BLaER1 treated with 17β-estradiol and CSF1 and Interleukin-3, amounts not matched to agents 10 nM and 100 nM (cell line): ENCODE data around the gene SERINC3.

ENCODE experiments used
- H3K27ac ChIP-seq, 11 experiments: shearing (Covaris generic); formaldehyde crosslinking; 2 replicates each; pipeline ENCODE4 v1.8.1; 2022
- H3K27me3 ChIP-seq, 11 experiments: shearing (Covaris generic); formaldehyde crosslinking; 2 replicates each; pipeline ENCODE4 v1.8.1; 2022
- H3K36me3 ChIP-seq, 11 experiments: shearing (Covaris generic); formaldehyde crosslinking; 2 replicates each; pipeline ENCODE4 v1.8.1; 2022
- H3K4me1 ChIP-seq, 10 experiments: shearing (Covaris generic); formaldehyde crosslinking; 2 replicates each; pipeline ENCODE4 v1.8.1; 2022
- H3K4me2 ChIP-seq, 11 experiments: shearing (Covaris generic); formaldehyde crosslinking; 2 replicates each; pipeline ENCODE4 v1.8.1; 2022
- H3K4me3 ChIP-seq, 10 experiments: shearing (Covaris generic); formaldehyde crosslinking; 2 replicates each; pipeline ENCODE4 v1.8.1; 2022
- H3K9ac ChIP-seq, 11 experiments: shearing (Covaris generic); formaldehyde crosslinking; 2 replicates each; pipeline ENCODE4 v1.8.1; 2022
- H3K9me3 ChIP-seq, 11 experiments: shearing (Covaris generic); formaldehyde crosslinking; replicated peaks in 1 of 11; 2 replicates each; pipeline ENCODE4 v1.8.1; 2022
- H4K20me1 ChIP-seq, 11 experiments: shearing (Covaris generic); formaldehyde crosslinking; 2 replicates each; pipeline ENCODE4 v1.8.1; 2022
- Cebpa-rat ChIP-seq, 11 experiments: shearing (Covaris generic); IDR thresholded peaks; 2 replicates each; pipeline ENCODE4 v1.8.1; 2022

SERINC3 gene

DNA sequence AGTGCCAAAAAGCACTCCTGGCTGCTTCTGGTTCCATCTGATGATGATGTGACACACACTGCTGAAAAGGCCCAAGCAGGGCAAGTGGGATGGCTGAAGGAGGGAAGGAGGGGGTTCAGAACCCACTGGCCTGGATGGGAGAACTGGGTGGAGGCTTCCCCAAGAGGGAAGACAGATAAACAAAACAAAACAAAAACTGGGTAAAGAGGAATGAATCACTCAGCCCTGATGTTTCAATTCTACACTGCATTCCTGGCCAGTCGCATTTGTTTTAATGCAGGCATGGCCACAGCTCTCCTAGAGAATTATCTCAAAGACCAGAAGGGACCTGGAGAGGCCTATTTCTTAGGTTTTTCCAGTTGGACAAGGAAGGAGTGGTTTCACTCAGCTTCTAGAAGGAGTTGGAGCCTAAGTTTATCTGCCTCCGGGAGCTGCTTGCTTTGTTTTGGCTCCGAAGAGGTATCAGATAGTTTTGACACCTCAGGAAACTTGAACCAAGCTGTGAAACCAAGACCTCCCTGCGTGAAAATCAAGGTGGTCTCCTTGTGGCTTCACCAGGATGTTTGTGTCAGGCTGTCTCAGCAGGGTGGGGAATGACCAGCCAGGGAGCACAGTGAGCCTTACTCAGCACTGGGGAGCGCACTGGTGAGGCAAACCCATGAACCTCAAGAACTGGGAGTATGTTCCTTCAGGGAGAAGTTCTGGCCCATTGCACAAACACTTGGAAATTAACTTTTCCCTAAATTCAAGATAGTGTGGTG is 30.1 kb downstream of the SERINC3 start:
- Histone ChIP-seq H3K9ac (no peak overlapping the region; a peak in 1 of 22 replicates), H3K4me1 (peaks cover 0 to 15% (median 5%) of the 10 kb centered on the region in 10 experiments; a peak in 12 of 20 replicates), H3K4me3 (no peak overlapping the region), H3K36me3 (peaks cover 95 to 100% (median 99%) of the 10 kb centered on the region in 11 experiments), H3K27me3 (no peaks in the 10 kb centered on the region), H4K20me1 (peaks cover 0 to 29% (median 8%) of the 10 kb centered on the region in 11 experiments; a peak in 11 of 22 replicates), H3K4me2 (no peak overlapping the region), H3K27ac (peak overlapping the region in 1 of 11 experiments; percentile 22; a peak in 1 of 22 replicates), H3K9me3 (no peaks in the 10 kb centered on the region)
- no peak for TF ChIP-seq Cebpa-rat (IDR thresholded peaks at IDR 0.05)

DNA sequence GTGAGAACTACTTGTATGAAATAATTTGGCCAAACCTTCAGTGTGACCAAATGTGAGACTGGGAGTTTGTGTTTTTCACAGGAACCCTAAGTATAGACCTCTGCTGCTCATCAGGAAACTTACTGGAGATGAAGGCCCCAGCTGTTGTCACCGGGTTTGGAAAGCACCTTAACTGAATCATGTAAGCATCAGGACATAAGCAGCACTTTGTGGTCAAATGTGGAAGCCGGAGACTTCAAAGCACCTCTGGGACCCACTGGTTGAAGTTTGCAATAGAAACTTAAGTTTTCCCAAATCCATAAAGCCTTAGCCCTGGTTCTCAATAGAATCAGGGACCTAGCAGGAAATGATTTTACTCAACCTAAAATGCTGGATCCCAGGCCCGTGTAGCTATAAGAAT is 31.9 kb downstream of the SERINC3 start:
- Histone ChIP-seq H3K9me3 (no peaks in the 10 kb centered on the region), H3K36me3 (peaks cover 87 to 100% (median 99%) of the 10 kb centered on the region in 11 experiments), H3K9ac (no peak overlapping the region), H3K4me1 (no peaks in the 10 kb centered on the region), H3K27me3 (no peaks in the 10 kb centered on the region), H3K4me3 (no peak overlapping the region), H3K27ac (no peak overlapping the region), H4K20me1 (peaks cover 0 to 17% (median 5%) of the 10 kb centered on the region in 11 experiments; a peak in 11 of 22 replicates), H3K4me2 (no peak overlapping the region)
- no peak for TF ChIP-seq Cebpa-rat (IDR thresholded peaks at IDR 0.05)

DNA sequence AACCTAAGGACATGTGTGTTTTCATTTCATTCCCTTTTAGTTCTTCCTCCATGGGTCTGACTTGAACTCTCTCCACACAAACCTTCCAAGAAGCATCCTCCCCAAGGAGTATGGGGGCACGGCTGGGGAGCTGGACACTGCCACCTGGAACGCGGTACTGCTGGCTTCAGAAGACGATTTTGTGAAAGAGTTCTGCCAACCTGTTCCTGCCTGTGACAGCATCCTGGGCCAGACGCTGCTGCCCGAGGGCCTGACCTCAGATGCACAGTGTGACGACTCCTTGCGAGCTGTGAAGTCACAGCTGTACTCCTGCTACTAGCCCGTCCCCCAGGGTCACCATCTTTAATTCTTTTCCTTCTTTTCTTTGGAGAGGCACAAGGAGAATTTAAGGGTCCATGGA is 32.6 kb downstream of the SERINC3 start:
- Histone ChIP-seq H3K4me2 (no peak overlapping the region), H3K4me3 (no peak overlapping the region), H3K9ac (no peak overlapping the region), H4K20me1 (peaks cover 0 to 11% (median 0%) of the 10 kb centered on the region in 11 experiments; a peak in 7 of 22 replicates), H3K36me3 (peaks cover 87 to 100% (median 99%) of the 10 kb centered on the region in 11 experiments), H3K9me3 (no peaks in the 10 kb centered on the region), H3K27ac (no peak overlapping the region), H3K4me1 (no peaks in the 10 kb centered on the region), H3K27me3 (no peaks in the 10 kb centered on the region)
- TF ChIP-seq Cebpa-rat (IDR thresholded peaks at IDR 0.05): no peak

DNA sequence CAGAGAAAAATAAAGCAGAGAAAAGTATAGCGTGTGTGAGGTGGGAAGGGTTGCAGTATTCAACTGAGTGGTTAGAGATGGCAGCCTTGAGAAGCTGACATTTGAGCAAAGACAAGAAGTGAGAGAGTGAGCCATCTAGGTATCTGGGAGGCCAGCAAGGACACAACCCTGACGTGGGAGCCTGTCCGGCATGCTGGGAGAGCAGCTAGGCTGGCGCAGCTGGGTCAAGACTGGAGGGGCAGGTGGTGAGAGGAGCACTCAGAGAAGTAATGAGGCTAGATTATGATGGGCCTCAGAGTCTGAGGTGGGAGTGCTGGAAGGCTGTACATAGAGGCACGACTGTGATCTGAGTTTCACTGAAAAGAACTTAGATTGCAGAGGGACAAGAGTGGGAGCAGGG is 33.3 kb downstream of the SERINC3 start:
- Histone ChIP-seq H4K20me1 (peaks cover 0 to 8% (median 0%) of the 10 kb centered on the region in 11 experiments; a peak in 5 of 22 replicates), H3K4me1 (no peaks in the 10 kb centered on the region), H3K4me2 (no peak overlapping the region), H3K27me3 (no peaks in the 10 kb centered on the region), H3K9ac (no peak overlapping the region), H3K4me3 (no peak overlapping the region), H3K27ac (no peak overlapping the region), H3K9me3 (no peaks in the 10 kb centered on the region), H3K36me3 (peaks cover 86 to 100% (median 99%) of the 10 kb centered on the region in 11 experiments)
- no peak for TF ChIP-seq Cebpa-rat (IDR thresholded peaks at IDR 0.05)

DNA sequence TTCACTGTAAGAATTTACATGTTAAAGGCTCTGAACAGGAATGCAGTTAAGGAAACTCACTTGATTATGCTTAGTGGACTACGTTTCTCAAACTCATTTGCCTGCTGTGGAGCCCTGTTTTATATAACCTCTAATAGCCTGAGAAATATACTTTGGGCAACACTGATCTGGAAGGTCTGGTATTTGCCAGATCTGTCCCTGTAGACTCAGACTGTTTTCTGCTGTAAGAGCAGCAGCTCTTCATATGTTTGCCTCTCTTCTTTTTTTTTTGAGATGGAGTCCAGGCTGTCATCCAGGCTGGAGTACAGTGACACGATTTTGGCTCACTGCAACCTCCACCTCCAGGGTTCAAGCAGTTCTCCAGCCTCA is 36.1 kb downstream of the SERINC3 start:
- no peak overlapping the region for H3K9ac ChIP-seq
- H3K4me3 ChIP-seq: no peak overlapping the region
- H3K9me3 ChIP-seq: no peaks in the 10 kb centered on the region
- H3K4me1 ChIP-seq: peaks cover 0 to 8% (median under 1%) of the 10 kb centered on the region in 10 experiments; a peak in 9 of 20 replicates
- no peak overlapping the region for H3K4me2 ChIP-seq
- no peak overlapping the region for H3K27ac ChIP-seq
- H3K27me3 ChIP-seq: no peaks in the 10 kb centered on the region
- no peaks in the 10 kb centered on the region; a peak in 1 of 22 replicates for H4K20me1 ChIP-seq
- no peak for TF ChIP-seq Cebpa-rat (IDR thresholded peaks at IDR 0.05)
- peaks cover 78 to 98% (median 95%) of the 10 kb centered on the region in 11 experiments for H3K36me3 ChIP-seq

DNA sequence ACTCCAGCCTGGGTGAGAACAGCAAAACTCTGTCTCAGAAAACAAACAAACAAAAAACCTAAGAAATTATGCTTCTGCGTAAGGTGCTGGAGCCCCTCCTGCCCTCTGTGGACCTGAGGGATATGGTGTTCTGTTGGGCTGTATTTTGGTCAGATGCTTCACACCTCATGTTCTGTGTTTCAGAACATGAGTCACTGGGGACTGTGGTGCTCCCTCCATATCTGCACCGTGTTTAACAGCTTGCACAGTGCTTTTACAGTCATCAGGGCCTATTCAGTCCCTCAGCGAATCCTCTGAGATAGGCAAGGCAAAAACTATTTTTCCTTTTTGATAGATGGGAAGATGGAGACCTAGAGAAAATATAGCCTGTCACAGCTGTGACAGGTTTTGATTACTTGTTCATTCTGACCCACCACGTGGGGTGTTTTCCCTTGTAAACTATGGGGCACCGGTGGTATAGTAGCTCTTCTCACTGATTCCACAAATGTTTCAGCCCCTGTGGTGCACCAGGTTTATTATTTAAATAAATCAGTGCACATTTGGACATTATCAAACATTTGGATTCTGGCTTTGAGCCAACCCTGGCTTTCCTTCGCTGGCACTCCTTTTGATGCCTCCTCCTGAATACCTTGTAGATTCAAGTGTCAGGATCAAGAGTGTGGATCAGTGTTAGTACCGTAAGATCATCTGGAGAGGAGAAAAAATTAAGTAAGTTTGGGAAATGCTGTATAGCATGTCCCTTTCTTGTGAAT is 36.6 kb downstream of the SERINC3 start:
- Histone ChIP-seq H3K27ac (no peak overlapping the region), H3K4me3 (no peak overlapping the region), H3K9me3 (no peaks in the 10 kb centered on the region), H3K36me3 (peaks cover 79 to 98% (median 95%) of the 10 kb centered on the region in 11 experiments), H4K20me1 (peaks cover 0 to 1% (median 0%) of the 10 kb centered on the region in 11 experiments; a peak in 4 of 22 replicates), H3K9ac (no peak overlapping the region), H3K4me1 (peaks cover under 1 to 14% (median 7%) of the 10 kb centered on the region in 10 experiments; a peak in 18 of 20 replicates), H3K4me2 (no peak overlapping the region), H3K27me3 (no peaks in the 10 kb centered on the region)
- no peak for TF ChIP-seq Cebpa-rat (IDR thresholded peaks at IDR 0.05)

DNA sequence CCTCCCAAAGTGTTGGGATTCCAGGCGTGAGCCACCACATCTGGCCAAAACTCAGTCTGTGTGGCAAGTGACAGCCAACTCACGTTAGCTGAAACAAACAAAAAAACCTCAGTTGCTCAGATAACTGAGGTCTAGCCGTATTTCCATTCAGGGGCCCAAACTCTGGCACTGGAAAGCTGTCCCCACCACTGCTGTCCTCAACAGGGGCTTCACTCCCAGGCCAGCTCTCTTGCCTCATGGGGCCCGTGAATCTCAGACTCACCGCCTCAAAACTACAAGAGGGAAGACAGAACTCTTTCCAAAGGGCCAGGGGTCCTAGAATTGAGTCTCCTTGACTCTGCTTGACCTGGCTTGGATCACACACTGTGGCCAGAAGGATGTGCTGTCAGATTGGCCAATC is 38.8 kb downstream of the SERINC3 start:
- peaks cover 13 to 33% (median 27%) of the 10 kb centered on the region in 10 experiments for H3K4me1 ChIP-seq
- no peaks in the 10 kb centered on the region for H3K27me3 ChIP-seq
- TF ChIP-seq Cebpa-rat (IDR thresholded peaks at IDR 0.05): no peak
- H3K4me2 ChIP-seq: no peak overlapping the region
- no peaks in the 10 kb centered on the region for H3K9me3 ChIP-seq
- H3K9ac ChIP-seq: no peak overlapping the region
- peaks cover 0 to 6% (median 0%) of the 10 kb centered on the region in 11 experiments; a peak in 4 of 22 replicates for H4K20me1 ChIP-seq
- H3K4me3 ChIP-seq: no peak overlapping the region
- H3K27ac ChIP-seq: no peak overlapping the region; a peak in 1 of 22 replicates
- H3K36me3 ChIP-seq: peaks cover 60 to 80% (median 77%) of the 10 kb centered on the region in 11 experiments

DNA sequence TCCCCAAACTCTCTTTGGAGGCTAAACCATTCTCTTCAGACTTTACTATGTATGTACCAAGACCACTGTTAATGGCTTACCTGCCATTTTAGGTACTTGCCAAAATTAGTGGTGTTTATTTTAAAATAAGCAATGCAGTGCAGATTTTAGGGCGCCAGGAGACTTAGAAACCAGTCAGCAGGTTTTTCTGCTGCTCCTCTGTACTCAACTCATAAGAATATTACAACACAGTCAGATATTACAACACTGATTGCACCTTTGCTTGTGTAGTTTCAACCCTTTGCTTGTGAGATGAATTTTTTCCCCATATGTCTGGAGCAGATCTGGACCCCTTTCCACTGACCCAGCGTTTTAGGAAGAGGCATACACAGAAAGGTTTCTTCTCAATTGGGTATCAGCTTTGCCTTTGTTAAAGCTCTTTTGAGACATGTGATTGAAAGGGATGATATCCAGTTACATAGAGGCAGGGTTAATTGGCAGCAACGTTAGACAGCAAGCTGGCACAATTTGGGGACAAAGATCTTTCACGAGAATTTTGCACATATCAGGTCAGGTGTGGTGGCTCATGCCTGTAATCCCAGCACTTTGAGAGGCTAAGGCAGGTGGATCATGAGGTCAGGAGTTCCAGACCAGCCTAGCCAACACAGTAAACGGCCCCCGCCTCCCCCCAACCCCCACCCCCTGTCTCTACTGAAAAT is 40.0 kb downstream of the SERINC3 start:
- H3K4me1 ChIP-seq: peaks cover 16 to 46% (median 38%) of the 10 kb centered on the region in 10 experiments
- no peaks in the 10 kb centered on the region for H3K9me3 ChIP-seq
- H3K36me3 ChIP-seq: peaks cover 48 to 68% (median 65%) of the 10 kb centered on the region in 11 experiments
- H3K27ac ChIP-seq: peak overlapping the region in 1 of 11 experiments; percentile 77; a peak in 1 of 22 replicates
- no peak overlapping the region for H3K4me3 ChIP-seq
- H3K4me2 ChIP-seq: no peak overlapping the region
- H3K27me3 ChIP-seq: no peaks in the 10 kb centered on the region
- TF ChIP-seq Cebpa-rat (IDR thresholded peaks at IDR 0.05): no peak
- H3K9ac ChIP-seq: no peak overlapping the region
- peaks cover 0 to 6% (median 0%) of the 10 kb centered on the region in 11 experiments; a peak in 4 of 22 replicates for H4K20me1 ChIP-seq
